Skeletal muscle cell (primary cell): ENCODE results near the gene GBE1.
"Not testable (repeated sequence)": the region's sequence is repeated elsewhere in the genome, so short reads cannot be mapped to it uniquely, and the experiment has no call there.

Experiments used
- DNase-seq: peaks from one replicate; pipeline ENCODE4 v3.0.0-alpha.2; 2010; ENCODE audit warnings: low read depth
- H3K4me3 ChIP-seq: 2 replicates; pipeline ENCODE4 v1.5.1; 2011; ENCODE audit warnings: low read depth, mild to moderate bottlenecking, control low read depth, low read length, moderate library complexity

Gene GBE1

DNA sequence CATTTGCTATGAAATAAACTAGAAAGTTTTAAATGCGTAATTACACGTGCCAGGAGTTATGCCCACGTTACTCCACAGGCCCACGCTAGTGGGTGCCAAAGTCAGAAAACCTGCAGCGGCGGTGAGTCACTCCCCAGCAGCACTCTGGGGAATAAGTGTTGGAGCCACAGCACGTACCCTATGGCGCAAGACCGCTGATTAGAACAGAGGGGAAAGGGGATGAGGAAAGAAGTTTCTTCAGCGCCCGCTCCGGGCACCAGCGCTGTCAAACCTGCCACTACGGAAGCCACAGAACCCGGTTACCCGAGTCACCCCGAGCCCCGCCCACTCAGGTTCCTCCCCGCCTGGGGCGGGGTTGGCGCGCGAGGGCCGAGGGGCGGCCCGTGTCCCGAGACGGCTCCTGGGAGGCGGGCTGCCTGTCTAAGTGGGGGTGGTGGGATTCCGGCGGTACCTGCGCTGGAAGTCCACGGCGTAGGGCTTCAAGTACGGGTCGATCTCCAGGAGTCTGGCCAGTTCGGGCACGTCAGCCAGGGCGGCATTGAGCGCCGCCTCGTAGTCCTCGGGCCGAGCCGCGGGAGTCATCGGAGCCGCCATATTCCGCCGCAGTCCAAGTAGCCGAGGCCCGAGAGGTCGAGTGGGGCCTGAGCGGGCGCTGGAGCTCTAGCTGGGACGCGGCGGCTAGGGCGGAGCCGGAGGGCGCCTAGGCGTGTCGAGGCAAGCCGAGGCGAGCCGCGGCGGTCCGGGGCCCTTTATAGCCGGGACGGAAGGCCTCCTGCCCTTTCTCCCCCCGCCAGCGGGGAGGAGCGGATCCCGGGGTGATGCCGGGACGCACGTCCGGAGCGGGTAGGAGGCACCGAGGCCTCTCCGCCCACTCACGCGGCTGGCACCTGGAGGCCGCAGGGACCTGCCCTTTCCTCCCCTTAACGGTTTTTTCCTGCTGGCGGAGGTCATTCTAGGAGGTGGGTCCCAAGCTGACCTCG, at the start of gene GBE1:
GBE1 (minus strand) TSS at position 722 of the 980 bp plus-strand sequence; CDS start at position 594, 128 bp downstream.
- peak within 1 kb of the TSS; percentile 67 for H3K4me3 ChIP-seq
- DNase-seq, result peak; percentile 95

- no peak for DNase-seq
- H3K4me3 ChIP-seq, result no peak overlapping the region
Observed at GRCh38 chr3:81808900-81809299, 47.5 kb upstream of the GBE1 start.

GRCh38 chr3:81799403-81799802, 38.0 kb upstream of the GBE1 start:
- H3K4me3 ChIP-seq, result no peak overlapping the region
- DNase-seq, result no peak

DNA sequence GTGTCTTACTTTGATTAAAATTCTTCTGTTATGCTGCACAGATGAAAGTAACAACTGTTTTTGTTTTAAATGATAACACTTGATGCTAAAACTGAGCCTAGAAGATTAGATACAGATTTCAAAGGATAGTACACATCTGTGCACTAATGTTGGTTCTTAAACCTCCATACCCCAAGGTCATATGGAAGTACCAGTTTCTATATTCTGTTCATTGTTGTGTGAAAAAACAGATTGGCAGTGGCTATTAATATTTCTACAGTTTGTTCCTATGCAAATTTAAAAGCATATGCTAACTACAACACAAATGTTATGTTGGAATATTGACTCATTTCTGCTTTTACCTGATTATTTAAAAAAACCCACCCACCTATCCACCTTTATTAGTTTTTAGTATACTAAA, 32.0 kb upstream of the GBE1 start:
- DNase-seq, result no peak
- no peak overlapping the region for H3K4me3 ChIP-seq

- DNase-seq, result no peak
- H3K4me3 ChIP-seq, result no peak overlapping the region
Observed at GRCh38 chr3:81790117-81790516, 28.7 kb upstream of the GBE1 start.

GRCh38 chr3:81789691-81790090, 28.2 kb upstream of the GBE1 start:
- H3K4me3 ChIP-seq, result no peak overlapping the region
- DNase-seq, result no peak

DNA sequence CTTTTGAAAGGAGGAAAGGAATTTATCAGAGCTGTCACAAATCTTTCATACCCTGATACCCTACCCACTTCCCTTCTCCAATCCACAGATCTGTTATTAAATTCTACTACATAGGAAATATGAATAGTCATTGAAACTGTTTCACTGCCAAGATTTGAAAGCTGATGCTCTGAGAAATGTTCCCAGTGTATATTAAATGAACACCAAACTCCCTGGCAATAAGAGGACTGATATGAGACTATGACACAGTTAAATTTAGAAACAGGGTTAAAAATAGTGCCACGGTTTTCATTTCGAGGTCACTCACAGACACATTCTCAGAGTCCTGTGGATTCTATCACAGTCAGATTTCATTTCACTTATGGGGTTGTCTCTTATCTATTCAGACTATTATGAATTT, 27.2 kb upstream of the GBE1 start:
- H3K4me3 ChIP-seq, result no peak overlapping the region
- no peak for DNase-seq

DNA sequence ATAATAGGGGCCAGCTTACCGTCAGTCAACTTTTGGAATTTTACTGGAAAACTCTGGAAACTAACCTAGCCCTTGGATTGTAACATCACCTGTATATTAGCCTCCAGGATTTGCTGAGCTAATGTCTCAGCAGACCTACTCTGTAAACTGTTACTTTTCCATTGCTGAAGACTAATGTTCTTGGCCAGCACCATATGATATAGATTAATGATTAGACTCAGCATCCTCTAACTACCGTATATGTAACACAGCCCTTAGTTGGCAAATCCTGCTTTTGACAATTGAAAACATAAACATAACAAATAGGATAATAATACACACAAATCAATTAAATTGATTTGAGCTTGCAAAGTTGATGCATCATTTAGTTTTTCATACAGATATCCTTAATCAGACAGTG, 26.6 kb upstream of the GBE1 start:
- DNase-seq, result no peak
- no peak overlapping the region for H3K4me3 ChIP-seq

DNA sequence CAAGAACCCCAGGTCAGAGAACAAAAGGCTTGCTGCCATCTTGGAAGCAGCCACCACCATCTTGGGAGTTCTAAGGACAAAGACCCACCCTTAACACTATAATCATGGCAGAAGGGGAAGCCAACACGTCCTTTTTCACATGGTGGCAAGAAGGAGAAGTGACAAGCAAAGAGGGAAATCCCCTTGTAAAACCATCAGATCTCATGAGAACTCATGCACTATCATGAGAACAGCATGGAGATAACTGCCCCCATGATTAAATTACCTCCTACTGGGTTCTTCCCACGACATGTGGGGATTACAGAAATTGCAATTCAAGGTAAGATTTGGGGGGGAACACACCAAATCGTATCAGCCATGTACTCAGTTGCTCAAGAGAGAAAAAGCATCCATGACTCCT, 21.1 kb upstream of the GBE1 start:
- no peak overlapping the region for H3K4me3 ChIP-seq
- no peak for DNase-seq

- peak; percentile 48 for DNase-seq
- H3K4me3 ChIP-seq, result no peak overlapping the region
Observed at GRCh38 chr3:81778678-81779182, 17.3 kb upstream of the GBE1 start.

GRCh38 chr3:81776643-81777042, 15.2 kb upstream of the GBE1 start:
- no peak overlapping the region for H3K4me3 ChIP-seq
- DNase-seq, result no peak

GRCh38 chr3:81770710-81771109, 9.3 kb upstream of the GBE1 start:
- no peak overlapping the region for H3K4me3 ChIP-seq
- DNase-seq, result no peak

DNA sequence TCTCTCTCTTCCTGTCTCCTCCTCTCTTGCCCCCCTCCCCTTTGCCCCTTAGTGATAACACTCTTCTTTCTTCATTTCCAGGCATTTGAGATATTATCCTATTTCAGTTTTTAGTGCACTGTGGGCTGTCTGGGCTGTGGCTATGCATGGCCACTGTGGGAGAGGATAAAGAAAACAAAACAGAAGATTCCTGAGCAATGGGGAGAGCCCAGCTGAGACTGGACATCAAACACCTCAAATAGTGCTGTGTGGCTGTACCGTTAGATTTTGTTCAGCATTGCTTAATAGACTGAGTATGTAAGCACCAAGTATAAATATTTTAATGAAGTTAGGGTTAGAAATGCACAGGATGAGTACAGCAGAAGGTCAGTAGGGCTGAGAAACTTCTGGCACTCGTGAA, 7.9 kb upstream of the GBE1 start:
- no peak for DNase-seq
- H3K4me3 ChIP-seq, result no peak overlapping the region

- DNase-seq, H3K4me3 ChIP-seq: not testable (repeated sequence)
Observed at GRCh38 chr3:81767250-81767859, 5.9 kb upstream of the GBE1 start.

DNA sequence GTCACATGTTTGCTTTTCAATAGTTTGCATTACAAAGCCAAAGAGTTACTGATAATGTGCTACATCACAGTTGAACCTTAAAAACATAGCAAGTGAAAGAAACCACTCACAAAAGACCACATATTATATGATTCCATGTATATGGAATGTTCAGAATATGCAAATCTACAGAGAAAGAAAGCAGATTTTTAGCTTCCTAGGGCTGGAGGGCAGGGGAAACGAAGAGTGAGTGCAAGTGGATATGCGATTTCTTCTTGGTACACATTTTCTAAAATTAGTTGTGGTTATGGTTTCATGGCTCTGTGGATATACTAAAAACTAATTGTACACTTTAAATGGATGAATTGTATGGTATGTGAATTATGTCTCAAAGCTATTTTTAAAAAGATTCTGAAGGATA, 4.0 kb upstream of the GBE1 start:
- no peak for DNase-seq
- no peak overlapping the region for H3K4me3 ChIP-seq

- peak; percentile 47 for DNase-seq
- H3K4me3 ChIP-seq, result no peak overlapping the region
Observed at GRCh38 chr3:81764665-81765064, 3.2 kb upstream of the GBE1 start.

- DNase-seq, result no peak
Observed at GRCh38 chr3:81764002-81764401, 2.6 kb upstream of the GBE1 start.

GRCh38 chr3:81763001-81763400, 1.6 kb upstream of the GBE1 start:
- H3K4me3 ChIP-seq, result no peak overlapping the region
- DNase-seq, result no peak

More at GRCh38 chr3:81764002-81764401, 2.6 kb upstream of the GBE1 start:
- H3K4me3 ChIP-seq, result no peak overlapping the region

GRCh38 chr3:81761904-81762580, 597 bp upstream of the GBE1 start:
- no peak for DNase-seq
- H3K4me3 ChIP-seq, result peak overlapping the region; percentile 67

- no peak for DNase-seq
- H3K4me3 ChIP-seq, result peak overlapping the region; percentile 67
Observed at GRCh38 chr3:81760215-81760614, 1.2 kb downstream of the GBE1 start.
